ENCODE results near the gene CAMK4. TPM values are rescaled to one million over a fixed set of nuclear protein-coding genes. Genes with fewer than 3 reads are reported as not detected.

Gene CAMK4
- total and polyA plus RNA-seq, 2 of the 8 experiments (the other 6 are each of a cell fraction or from before 2014, with no cell fraction given), result 1.8 to 8.3 TPM

GRCh38 chr5:111392181-111392580, 168.0 kb downstream of the CAMK4 start:
- H3K4me3 ChIP-seq (ENCODE audit: extremely low read depth in 1 of 4, insufficient read depth in 2 of 4, low read depth in 3 of 4, low read length in 4 of 4), result no peak overlapping the region
- FAIRE-seq, result no peak
- H3K56ac ChIP-seq (replicated peaks; ENCODE audit: insufficient read length, low read depth, low read length), result no peak overlapping the region
- H2BK15ac ChIP-seq (ENCODE audit: low read length), result no peak overlapping the region
- no peak overlapping the region for H3K27ac ChIP-seq (ENCODE audit: low read depth, low read length)
- H3K4ac ChIP-seq (replicated peaks; ENCODE audit: insufficient read length, low read depth, low read length), result no peak overlapping the region
- no peaks in the 10 kb centered on the region for H3K27me3 ChIP-seq (replicated peaks in 1 of 4; ENCODE audit: control insufficient read depth in 3 of 4, extremely low read depth in 1 of 4, insufficient read depth in 3 of 4, low read length in 3 of 4)
- DNase-seq (ENCODE audit: low read depth in 1 of 2, low spot score in 2 of 2), result no peak
- H3K79me2 ChIP-seq (ENCODE audit: control insufficient read depth in 1 of 2, insufficient read depth in 2 of 2, low read length in 2 of 2), result no peaks in the 10 kb centered on the region
- no peak overlapping the region for H4K5ac ChIP-seq (ENCODE audit: insufficient read length, low read depth, low read length)
- no peak overlapping the region for H4K91ac ChIP-seq (replicated peaks; ENCODE audit: insufficient read length, low read length)
- no peak overlapping the region for H2AK5ac ChIP-seq (ENCODE audit: low read depth, low read length)
- ChIA-PET CTCF (ENCODE audit: partially characterized antibody) (interaction anchor here (0.6 kb wide), 1 partner anchor 449 kb away, joined by 3 read pairs; no protein-coding TSS in a partner anchor), POLR2A (ENCODE audit: partially characterized antibody) (no interaction called here)
- 78% methylated on average over 2 of the region's 2 CpGs; no CpG with 5 or more reads in 1 of the 2 experiments for WGBS, 2 experiments (ENCODE audit: extremely low coverage in 1 of 2, insufficient coverage in 1 of 2, insufficient read length in 1 of 2, insufficient replicate concordance in 2 of 2, low coverage in 1 of 2, low lambda C conversion rate in 2 of 2, missing lambda C conversion rate in 1 of 2)
- no peak overlapping the region for H4K8ac ChIP-seq (ENCODE audit: extremely low read depth, insufficient read depth, low read length)
- no peaks in the 10 kb centered on the region for H4K20me1 ChIP-seq (replicated peaks in 1 of 2; ENCODE audit: control insufficient read depth in 1 of 2, insufficient read depth in 2 of 2, low read length in 2 of 2)
- no peaks in the 10 kb centered on the region for H3K23me2 ChIP-seq (ENCODE audit: low read depth, low read length)
- H2BK5ac ChIP-seq (ENCODE audit: low read depth, low read length), result no peak overlapping the region
- no peak overlapping the region for H2BK12ac ChIP-seq (ENCODE audit: low read depth, low read length)
- H2BK20ac ChIP-seq (ENCODE audit: low read length), result no peak overlapping the region
- H3K18ac ChIP-seq (ENCODE audit: extremely low read depth, low read length), result no peak overlapping the region
- no peak overlapping the region for H3K4me2 ChIP-seq (ENCODE audit: insufficient read depth in 1 of 2, low read depth in 2 of 2, low read length in 2 of 2)
- no peak overlapping the region for H2BK120ac ChIP-seq (replicated peaks; ENCODE audit: low read depth, low read length)
- no peak overlapping the region for H2AFZ ChIP-seq (ENCODE audit: low read length)
- no peak for TF ChIP-seq BACH1 (IDR thresholded peaks at IDR 0.05; ENCODE audit: low read length)
- no peak for TF ChIP-seq ASH2L (IDR thresholded peaks at IDR 0.05; ENCODE audit: low read length)
- no peak for TF ChIP-seq EGR1 (IDR thresholded peaks at IDR 0.05; ENCODE audit: borderline replicate concordance, low read depth, low read length)
- no peak for TF ChIP-seq CBX8 (IDR thresholded peaks at IDR 0.05; ENCODE audit: borderline replicate concordance, low read depth, low read length)
- TF ChIP-seq NANOG (IDR thresholded peaks at IDR 0.05; ENCODE audit: insufficient read depth, low read depth, low read length, poor library complexity, severe bottlenecking), result no peak
- no peak for TF ChIP-seq HDAC6 (IDR thresholded peaks at IDR 0.05; ENCODE audit: low read depth, low read length)
- no peak for TF ChIP-seq E2F6 (IDR thresholded peaks at IDR 0.05)
- H3K9ac ChIP-seq (replicated peaks in 1 of 4; ENCODE audit: extremely low read depth in 1 of 4, low read depth in 3 of 4, low read length in 3 of 4), result no peak overlapping the region
- no peaks in the 10 kb centered on the region for H3K9me3 ChIP-seq (ENCODE audit: insufficient read depth in 2 of 2, low read depth in 1 of 2, low read length in 1 of 2)
- H3K23ac ChIP-seq (ENCODE audit: insufficient read length), result no peak overlapping the region
- no peaks in the 10 kb centered on the region for H3K4me1 ChIP-seq (replicated peaks in 1 of 4; ENCODE audit: control insufficient read depth in 3 of 4, insufficient read depth in 4 of 4, low read length in 3 of 4)
- no peaks in the 10 kb centered on the region for H3K36me3 ChIP-seq (ENCODE audit: control insufficient read depth in 2 of 4, insufficient read depth in 4 of 4, low read length in 3 of 4)
- no peak overlapping the region for H3K14ac ChIP-seq (ENCODE audit: insufficient read length)
- no peaks in the 10 kb centered on the region for H3K79me1 ChIP-seq (ENCODE audit: low read depth, low read length)

Measured in H1 (cell line).